Measurements from ENCODE around the gene LILRB2.
"Not testable (repeated sequence)": the region's sequence is repeated elsewhere in the genome, so short reads cannot be mapped to it uniquely, and the experiment has no call there.

The LILRB2 gene

GRCh38 chr19:54278056-54278455 lies 2.9 kb downstream of the LILRB2 start:
- not testable (repeated sequence) for DNase-seq (ENCODE audit: low read depth); H3K4me3 ChIP-seq (ENCODE audit: low read depth, low read length)

DNA sequence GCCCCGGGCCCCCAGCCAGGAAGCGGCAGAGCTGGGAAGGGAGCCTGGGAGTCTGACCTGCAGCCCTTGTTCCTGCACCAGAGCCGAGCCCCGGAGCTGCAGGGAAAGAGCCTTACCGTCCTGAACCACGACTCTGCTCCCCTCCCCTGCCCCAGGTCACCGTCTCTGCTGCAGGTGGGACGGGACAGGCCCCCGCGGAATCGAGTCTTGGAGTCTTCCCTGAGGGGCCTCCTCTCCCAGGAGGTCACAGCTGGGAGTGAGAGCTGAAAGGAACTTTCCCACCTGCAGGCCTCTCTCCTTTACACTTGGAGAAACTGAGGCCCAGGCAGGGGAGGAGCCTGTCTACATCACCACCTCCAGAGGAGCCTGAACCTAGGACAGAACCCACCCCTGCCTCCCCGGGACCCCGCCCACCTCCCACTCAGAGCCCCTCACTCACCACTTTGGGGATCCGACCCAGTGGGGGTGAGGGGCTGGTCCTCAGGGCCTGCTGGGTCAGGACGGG lies 3.7 kb downstream of the LILRB2 start:
- DNase-seq (ENCODE audit: low read depth); H3K4me3 ChIP-seq (ENCODE audit: low read depth, low read length): not testable (repeated sequence)

GRCh38 chr19:54275951-54276350 lies 5.0 kb downstream of the LILRB2 start:
- no peak for DNase-seq (ENCODE audit: low read depth)
- no peak overlapping the region for H3K4me3 ChIP-seq (ENCODE audit: low read depth, low read length)

- not testable (repeated sequence) for H3K4me3 ChIP-seq (ENCODE audit: low read depth, low read length); DNase-seq (ENCODE audit: low read depth)
Measured at GRCh38 chr19:54274516-54274915, 6.4 kb downstream of the LILRB2 start.

GRCh38 chr19:54273821-54274220 lies 7.1 kb downstream of the LILRB2 start:
- DNase-seq (ENCODE audit: low read depth): no peak

DNA sequence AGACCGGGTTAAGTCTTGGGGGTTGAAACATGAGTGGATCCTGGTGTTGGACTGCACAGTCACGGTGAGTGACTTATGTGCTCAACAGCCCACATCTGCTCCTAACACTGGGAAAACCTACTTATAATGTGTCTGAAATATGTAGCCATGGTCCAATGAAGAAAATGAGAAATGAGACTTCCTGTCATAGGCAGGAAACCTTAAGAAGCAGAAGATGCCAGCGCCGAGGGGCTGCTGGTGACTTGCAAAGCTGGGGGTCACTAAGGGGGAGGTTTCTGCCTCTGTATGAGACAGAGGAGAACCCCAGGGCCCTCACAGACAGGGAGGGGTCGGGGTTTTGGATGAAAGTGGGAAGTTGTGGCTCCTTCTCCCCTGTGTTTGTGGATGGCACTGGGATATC lies 8.7 kb downstream of the LILRB2 start:
- not testable (repeated sequence) for DNase-seq (ENCODE audit: low read depth); H3K4me3 ChIP-seq (ENCODE audit: low read depth, low read length)

More at GRCh38 chr19:54273821-54274220, 7.1 kb downstream of the LILRB2 start:
- no peak overlapping the region for H3K4me3 ChIP-seq (ENCODE audit: low read depth, low read length)

DNA sequence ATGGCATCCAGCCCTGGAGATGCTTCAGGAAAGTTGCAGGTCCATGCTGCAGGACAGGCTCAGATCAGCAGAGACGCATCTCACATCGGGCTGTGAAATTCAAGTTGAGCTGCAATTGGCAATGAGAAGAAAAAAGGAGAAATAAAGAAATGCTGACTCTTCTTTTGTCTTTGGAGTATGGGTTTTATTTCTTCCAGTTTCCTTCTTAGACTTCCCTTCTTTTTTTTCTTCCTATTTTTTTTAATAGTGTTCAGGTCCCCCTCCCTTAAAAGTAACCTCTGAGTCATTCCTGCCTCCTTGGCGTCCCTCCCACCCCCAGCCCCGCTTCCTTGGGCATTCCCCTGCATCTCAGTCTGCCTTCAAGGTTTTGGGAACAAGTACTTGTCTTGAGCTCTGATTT lies 9.3 kb downstream of the LILRB2 start:
- DNase-seq (ENCODE audit: low read depth); H3K4me3 ChIP-seq (ENCODE audit: low read depth, low read length): not testable (repeated sequence)

DNA sequence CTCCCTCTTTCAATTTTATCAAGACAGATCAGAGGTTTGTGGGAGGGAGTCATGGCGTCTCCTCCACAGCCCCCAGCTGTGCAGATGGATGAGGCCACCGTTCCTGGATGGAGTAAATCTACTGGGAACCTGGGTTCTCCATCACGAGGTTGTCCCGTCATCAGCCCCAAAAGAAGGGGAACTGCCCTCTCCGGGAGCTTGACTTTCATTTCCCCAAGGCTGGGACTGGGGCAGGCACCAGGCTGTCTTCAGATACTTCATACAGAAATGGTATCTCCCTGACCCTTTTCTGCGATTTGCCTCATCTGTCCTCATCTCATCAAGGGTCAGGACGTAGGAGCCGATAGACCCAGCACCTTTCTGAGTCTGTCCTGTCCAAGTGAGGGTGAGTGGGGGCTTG lies 9.8 kb downstream of the LILRB2 start:
- DNase-seq (ENCODE audit: low read depth): no peak
- no peak overlapping the region for H3K4me3 ChIP-seq (ENCODE audit: low read depth, low read length)

DNA sequence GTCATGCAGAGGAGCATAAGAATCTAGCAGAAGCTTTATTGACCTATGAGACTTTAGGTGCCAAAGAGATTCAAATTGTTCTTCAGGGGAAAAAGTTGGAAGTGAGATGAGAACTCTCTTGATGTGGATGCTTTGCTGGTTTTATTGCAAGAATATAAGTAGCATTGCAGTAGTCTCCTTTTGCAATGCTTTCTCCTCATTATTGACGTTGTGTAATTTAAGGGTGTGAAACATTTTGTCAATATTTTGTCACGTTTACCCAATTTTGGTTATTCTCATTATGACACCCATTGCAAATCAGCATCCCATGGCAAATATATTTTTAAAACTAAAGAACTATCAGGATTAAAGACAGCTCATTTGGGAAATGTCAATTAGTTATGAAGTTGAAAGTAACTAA lies 12.0 kb downstream of the LILRB2 start:
- no peak overlapping the region for H3K4me3 ChIP-seq (ENCODE audit: low read depth, low read length)
- no peak for DNase-seq (ENCODE audit: low read depth)

GRCh38 chr19:54266133-54266532 lies 14.8 kb downstream of the LILRB2 start:
- H3K4me3 ChIP-seq (ENCODE audit: low read depth, low read length): no peak overlapping the region
- DNase-seq (ENCODE audit: low read depth): peak; percentile 3

- DNase-seq (ENCODE audit: low read depth): no peak
- no peak overlapping the region for H3K4me3 ChIP-seq (ENCODE audit: low read depth, low read length)
Measured at GRCh38 chr19:54262470-54262869, 18.4 kb downstream of the LILRB2 start.

DNA sequence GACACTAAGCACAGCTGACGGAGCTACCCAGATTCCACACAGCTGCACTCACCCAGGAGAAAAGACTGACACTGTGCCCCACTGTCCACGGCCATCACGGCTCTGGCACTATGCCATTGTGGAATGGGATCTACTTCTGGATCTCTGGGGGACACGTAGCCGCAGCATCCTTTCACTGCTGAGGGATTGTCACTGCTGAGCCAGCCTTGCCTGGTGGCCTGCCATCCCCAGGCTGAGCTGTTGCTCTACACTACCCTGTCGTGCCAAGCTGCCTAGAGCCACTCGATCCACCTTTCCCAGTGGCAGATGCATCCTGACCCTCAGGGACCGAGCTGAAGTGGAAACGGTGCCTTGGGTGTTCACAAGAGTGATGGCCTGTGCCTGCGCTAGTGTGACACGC lies 18.8 kb downstream of the LILRB2 start:
- no peak for DNase-seq (ENCODE audit: low read depth)
- no peak overlapping the region for H3K4me3 ChIP-seq (ENCODE audit: low read depth, low read length)

- H3K4me3 ChIP-seq (ENCODE audit: low read depth, low read length): no peak within 1 kb of the TSS
- DNase-seq (ENCODE audit: low read depth): no peak
Measured at GRCh38 chr19:54257116-54257480, 23.8 kb downstream of the LILRB2 start, which contains the start of gene LILRB5. LILRB5 (minus strand) TSS chr19:54257273; CDS start chr19:54257193, 80 bp downstream.

DNA sequence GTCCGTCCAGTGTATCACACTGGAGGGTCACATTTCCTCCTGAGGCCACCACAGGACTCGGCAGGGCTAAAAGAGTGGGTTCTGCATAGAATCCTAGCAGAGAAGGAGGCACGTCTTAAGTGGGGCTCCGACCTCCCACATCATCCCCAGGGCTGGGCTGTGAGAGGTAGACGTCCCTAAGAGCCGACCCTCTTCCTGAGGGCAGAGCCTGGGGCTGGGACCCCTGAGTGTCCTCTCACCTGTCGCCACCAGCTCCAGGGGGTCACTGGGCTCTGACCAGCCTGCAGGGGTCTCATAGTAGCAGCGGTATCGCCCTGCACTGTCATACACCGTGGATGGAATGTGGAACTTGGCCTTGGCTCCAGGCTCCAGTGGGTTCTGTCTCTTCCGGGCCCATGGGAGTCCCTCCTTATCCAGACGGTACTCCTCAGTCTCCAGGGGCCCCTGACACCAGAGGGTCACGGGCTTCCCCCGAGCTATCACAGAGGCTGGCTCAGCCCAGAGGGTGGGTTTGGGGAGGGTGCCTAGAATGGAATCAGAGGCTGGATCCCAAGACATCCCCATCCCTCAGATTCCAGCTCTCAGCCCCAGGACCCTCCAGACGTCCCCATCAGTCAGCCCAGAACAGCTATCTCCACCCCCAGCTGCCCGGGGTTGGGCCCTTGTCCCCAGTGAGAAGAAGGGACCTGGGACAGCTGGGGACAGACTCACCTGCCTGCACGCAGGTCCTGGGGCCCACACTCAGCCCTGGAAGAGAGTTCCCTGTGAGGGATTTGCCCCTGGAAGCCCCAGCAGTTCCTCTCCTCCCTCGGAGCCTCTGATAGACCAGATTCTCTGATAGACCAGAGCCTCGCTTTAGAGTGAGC lies 24.4 kb downstream of the LILRB2 start:
- DNase-seq (ENCODE audit: low read depth): no peak
- no peak overlapping the region for H3K4me3 ChIP-seq (ENCODE audit: low read depth, low read length)

DNA sequence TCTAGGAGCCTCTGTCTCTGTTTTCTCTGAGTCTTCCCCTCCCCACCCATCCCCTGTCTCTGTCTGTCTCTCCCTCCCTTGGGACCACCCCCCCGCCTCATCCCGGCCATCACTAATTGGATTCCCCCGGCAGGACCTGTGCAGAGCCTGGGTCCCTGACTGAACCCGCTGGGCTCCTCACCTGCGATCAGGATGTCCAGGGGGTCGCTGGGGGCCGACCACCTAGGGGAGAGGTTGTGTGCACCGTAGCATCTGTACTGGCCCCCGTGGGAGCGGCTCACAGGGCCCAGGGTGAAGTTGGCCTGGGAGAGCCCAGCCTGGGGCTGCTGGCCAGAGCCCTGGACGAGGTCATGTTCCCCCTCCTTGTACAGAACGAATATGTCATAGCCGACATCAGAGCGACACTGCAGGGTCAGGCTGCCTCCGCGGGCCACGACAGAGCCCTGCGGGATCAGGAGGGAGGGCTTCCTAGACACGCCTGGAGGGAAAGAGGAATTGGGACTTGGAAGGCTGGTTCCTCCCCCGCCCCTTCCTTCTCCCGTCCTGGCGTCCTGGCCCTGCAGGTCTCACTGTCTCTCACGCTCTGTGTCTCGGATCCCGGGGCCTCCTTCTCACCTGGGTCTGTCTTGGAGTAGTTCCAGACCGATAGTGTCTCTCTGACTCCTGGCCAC lies 25.7 kb downstream of the LILRB2 start:
- H3K4me3 ChIP-seq (ENCODE audit: low read depth, low read length): no peak overlapping the region
- no peak for DNase-seq (ENCODE audit: low read depth)

DNA sequence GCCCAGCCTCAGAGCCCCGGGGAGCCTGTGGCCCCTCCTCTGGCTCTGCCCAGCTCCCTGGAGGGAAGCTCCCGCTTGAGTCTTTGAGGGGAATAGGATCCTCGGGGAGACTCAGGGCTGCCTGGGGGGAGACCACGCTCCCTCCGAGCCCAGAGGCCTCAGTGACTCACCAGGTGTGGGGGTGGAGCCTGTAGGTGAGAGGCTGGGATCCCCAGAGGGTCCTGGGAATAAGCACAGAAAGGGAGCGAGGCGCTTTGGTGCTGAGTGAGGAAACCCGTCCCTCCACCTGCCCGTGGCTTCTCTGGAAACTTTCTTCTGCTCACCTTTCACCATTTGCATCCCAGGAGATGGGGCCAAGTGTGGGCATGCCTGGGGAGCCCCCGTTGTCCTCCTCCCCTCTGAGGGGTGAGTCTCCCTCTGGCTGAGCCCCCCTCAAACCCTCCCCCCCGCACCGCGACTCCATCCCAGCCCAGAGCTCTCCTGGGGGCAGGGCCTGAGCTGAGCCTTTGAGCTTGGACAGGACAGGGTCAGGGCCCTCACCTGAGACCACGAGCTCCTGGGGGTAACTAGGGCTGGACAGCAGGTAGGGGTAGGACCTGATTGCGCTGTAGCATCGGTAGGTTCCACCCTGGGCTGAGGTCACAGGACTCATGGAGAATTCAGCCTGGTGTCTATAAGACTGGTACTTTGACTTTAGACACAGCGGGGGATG lies 26.6 kb downstream of the LILRB2 start:
- no peak for DNase-seq (ENCODE audit: low read depth)
- no peak overlapping the region for H3K4me3 ChIP-seq (ENCODE audit: low read depth, low read length)

GRCh38 chr19:54253331-54254194 lies 27.3 kb downstream of the LILRB2 start:
- DNase-seq (ENCODE audit: low read depth): no peak

GRCh38 chr19:54252845-54253244 lies 28.1 kb downstream of the LILRB2 start:
- no peak overlapping the region for H3K4me3 ChIP-seq (ENCODE audit: low read depth, low read length)
- DNase-seq (ENCODE audit: low read depth): no peak

More at GRCh38 chr19:54253331-54254194, 27.3 kb downstream of the LILRB2 start:
- no peak overlapping the region for H3K4me3 ChIP-seq (ENCODE audit: low read depth, low read length)

DNA sequence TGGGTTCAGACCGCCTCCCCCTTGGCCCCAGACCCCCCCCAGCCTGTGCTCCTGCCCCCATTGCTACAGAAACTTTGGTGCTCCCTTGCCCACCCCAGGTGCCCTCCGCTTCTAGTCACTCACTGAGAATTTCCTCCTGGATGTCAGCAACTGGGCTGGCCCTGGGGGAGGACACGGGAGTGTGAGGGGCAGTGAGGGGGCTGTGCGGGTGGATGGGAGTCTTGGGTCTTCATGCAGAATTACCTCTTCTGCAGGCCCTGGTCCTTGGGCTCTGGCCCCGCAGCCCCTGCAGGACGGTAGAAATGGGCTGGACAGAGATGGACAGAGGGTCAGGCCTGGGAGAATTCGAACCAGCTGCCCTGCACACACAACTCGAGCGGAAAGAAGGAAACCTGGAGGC lies 28.7 kb downstream of the LILRB2 start:
- DNase-seq (ENCODE audit: low read depth): no peak
- H3K4me3 ChIP-seq (ENCODE audit: low read depth, low read length): no peak overlapping the region
